K562 (cell line): Measurements from ENCODE around the gene RBM17. TPM values are rescaled to one million over a fixed set of nuclear protein-coding genes. Genes with fewer than 3 reads are reported as not detected.

Source experiments
- ATAC-seq: fragments of 200-7000 bp; cut with Tn5 transposase; 3 replicates; pipeline ENCODE4 v1.9.1; 2020; ENCODE audit warnings: moderate library complexity
- BruUV-seq: library from RNA; stranded (reverse); fragments of 400-500 nt; replicated peaks from 2 replicates; lab custom pipeline; 2021; lab: Mats Ljungman, UMichigan
- CTCF ChIA-PET: fragments of 300-600 bp; formaldehyde crosslinking; extraction: SDS; loops from one replicate; lab custom pipeline; 2021; ENCODE audit warnings: low intra/inter-chr PET ratio; lab: Yijun Ruan, JAX
- POLR2A ChIA-PET: fragments of 300-600, 350-650 bp; sonication (Branson Sonifier 250); formaldehyde crosslinking; extraction: SDS; loops from one replicate; lab custom pipeline; 2021; ENCODE audit warnings: antibody characterized with exemption, inconsistent platforms; lab: Yijun Ruan, JAX
- DNase-seq, 4 experiments: peaks; one replicate each; pipeline versions ENCODE4 v3.0.0 to v3.0.0-alpha.2; 2011 to 2018; ENCODE audit warnings: low spot score in 3 of 4, mixed read lengths in 3 of 4; ENCODE audit errors: extremely low read depth in 1 of 4
- FAIRE-seq: peaks from 2 replicates; lab custom pipeline; 2011; peaks lifted over from hg19 to GRCh38; lab: Jason Lieb, UNC
- H2AFZ ChIP-seq: 2 replicates; pipeline ENCODE4 v1.6.0; 2011; ENCODE audit warnings: low read depth, low read length, control low read depth, inconsistent platforms
- H3K27ac ChIP-seq: fragments of 200-600 bp; 3 replicates; pipeline ENCODE4 v1.8.0; 2011; ENCODE audit warnings: low read depth, mild to moderate bottlenecking, control low read depth, inconsistent platforms, low read length, moderate library complexity, mixed read lengths; ENCODE audit errors: extremely low read depth
- H3K27me3 ChIP-seq, 2 experiments: fragments of 300-600 bp in 1 of 2; 2 replicates in 1 of 2; 3 replicates in 1 of 2; pipeline versions ENCODE4 v1.6.0 to v1.8.0; 2011; ENCODE audit warnings: inconsistent platforms in 2 of 2, low read length in 2 of 2, mild to moderate bottlenecking in 1 of 2, mixed read lengths in 1 of 2, moderate library complexity in 1 of 2; ENCODE audit not compliant: control insufficient read depth in 2 of 2, insufficient read depth in 2 of 2
- H3K36me3 ChIP-seq: fragments of 300-600 bp; 3 replicates; pipeline ENCODE4 v1.8.0; 2011; ENCODE audit warnings: mild to moderate bottlenecking, low read length, inconsistent platforms; ENCODE audit not compliant: control insufficient read depth, insufficient read depth
- H3K4me1 ChIP-seq, 2 experiments: fragments of 200-600 bp in 1 of 2; replicated peaks in 1 of 2; 2 replicates in 1 of 2; 3 replicates in 1 of 2; pipeline versions ENCODE4 v1.5.1 to v1.8.0; 2011; ENCODE audit warnings: inconsistent platforms in 2 of 2, low read length in 2 of 2, mild to moderate bottlenecking in 1 of 2, mixed read lengths in 1 of 2, moderate library complexity in 1 of 2; ENCODE audit not compliant: control insufficient read depth in 2 of 2, insufficient read depth in 2 of 2
- H3K4me2 ChIP-seq: 2 replicates; pipeline ENCODE4 v1.6.1; 2011; ENCODE audit warnings: low read length, control low read depth, inconsistent platforms, mixed read lengths; ENCODE audit not compliant: insufficient read depth
- H3K4me3 ChIP-seq: fragments of 200-600 bp; sonication (generic), shearing (Covaris generic); 2 replicates; pipeline ENCODE4 v1.5.1; 2016; ENCODE audit warnings: control low read depth, inconsistent platforms
- H3K79me2 ChIP-seq: fragments of 200-600 bp; 3 replicates; pipeline ENCODE4 v1.8.0; 2011; ENCODE audit warnings: low read length, inconsistent platforms; ENCODE audit not compliant: control insufficient read depth, insufficient read depth
- H3K9ac ChIP-seq, 2 experiments: 2 replicates each; pipeline versions ENCODE4 v1.6.0 to v1.6.1; 2011; ENCODE audit warnings: low read depth in 2 of 2, low read length in 2 of 2, control low read depth in 1 of 2, inconsistent platforms in 1 of 2, mild to moderate bottlenecking in 1 of 2, mixed read lengths in 1 of 2; ENCODE audit not compliant: insufficient read depth in 1 of 2
- H3K9me1 ChIP-seq: one replicate; pipeline ENCODE4 v1.6.0; 2011; ENCODE audit warnings: inconsistent platforms, mild to moderate bottlenecking, low read length, moderate library complexity; ENCODE audit not compliant: control insufficient read depth, insufficient read depth
- H3K9me3 ChIP-seq: replicated peaks from 2 replicates; pipeline ENCODE4 v1.5.1; 2011; ENCODE audit warnings: low read depth, low read length, inconsistent platforms; ENCODE audit not compliant: control insufficient read depth, insufficient read depth
- H4K20me1 ChIP-seq: replicated peaks from 2 replicates; pipeline ENCODE4 v1.6.1; 2011; ENCODE audit warnings: low read length, inconsistent platforms, mixed read lengths; ENCODE audit not compliant: control insufficient read depth, insufficient read depth
- EHMT2 ChIP-seq: fragments of 450-650 bp; IDR thresholded peaks from 2 replicates; pipeline ENCODE4 v1.6.1; 2018; ENCODE audit warnings: antibody characterized with exemption
- ETV1 ChIP-seq: fragments of 450-650 bp; conservative IDR thresholded peaks from 2 replicates; pipeline ENCODE4 v1.6.1; 2016; ENCODE audit warnings: missing genetic modification characterization, control low read depth, low read depth, missing compliant biosample characterization
- HDAC3 ChIP-seq: fragments of 450-650 bp; IDR thresholded peaks from 2 replicates; pipeline ENCODE4 v1.6.1; 2018; ENCODE audit warnings: borderline replicate concordance, mild to moderate bottlenecking, moderate library complexity; ENCODE audit not compliant: partially characterized antibody
- HIVEP1 ChIP-seq: fragments of 250-450 bp; sonication (Bioruptor Pico); IDR thresholded peaks from 2 replicates; pipeline ENCODE4 v1.4.0; 2020; ENCODE audit warnings: mild to moderate bottlenecking
- PCBP2 ChIP-seq: fragments of 200-400 bp; formaldehyde crosslinking; IDR thresholded peaks from 2 replicates; pipeline ENCODE4 v1.6.1; 2018; ENCODE audit warnings: low read length, low read depth, mild to moderate bottlenecking, moderate library complexity; ENCODE audit not compliant: poor library complexity, severe bottlenecking
- RBM34 ChIP-seq: fragments of 200-400 bp; formaldehyde crosslinking; IDR thresholded peaks from 2 replicates; pipeline ENCODE4 v1.6.1; 2018; ENCODE audit warnings: low read length, borderline replicate concordance; ENCODE audit not compliant: insufficient read depth
- SIX5 ChIP-seq, 2 experiments: IDR thresholded peaks; 2 replicates each; pipeline ENCODE4 v1.6.1; 2011; ENCODE audit warnings: low read length in 2 of 2, borderline replicate concordance in 1 of 2, low read depth in 1 of 2, mild to moderate bottlenecking in 1 of 2, moderate library complexity in 1 of 2; ENCODE audit not compliant: insufficient read depth in 1 of 2
- STAT5B ChIP-seq: fragments of 250-450 bp; sonication (Bioruptor Pico); IDR thresholded peaks from 2 replicates; pipeline ENCODE4 v1.8.0; 2021; ENCODE audit warnings: mild to moderate bottlenecking, inconsistent platforms
- ZBED1 ChIP-seq: IDR thresholded peaks from 2 replicates; pipeline ENCODE4 v1.6.1; 2014
- ZC3H8 ChIP-seq: fragments of 450-650 bp; IDR thresholded peaks from 2 replicates; pipeline ENCODE4 v1.6.1; 2017
- ZFP30 ChIP-seq: fragments of 250-450 bp; sonication (Bioruptor Pico); IDR thresholded peaks from 2 replicates; pipeline ENCODE4 v1.8.0; 2022; ENCODE audit warnings: moderate library complexity, mild to moderate bottlenecking, inconsistent platforms, borderline replicate concordance
- ZNF133 ChIP-seq: fragments of 250-450 bp; sonication (Bioruptor Pico); IDR thresholded peaks from 2 replicates; pipeline ENCODE4 v1.4.0; 2020; ENCODE audit warnings: mild to moderate bottlenecking
- WGBS: fragments of 100-300 bp; shearing (Covaris generic); methylation state at CpG from one replicate; pipeline ENCODE4 v1.1.6; 2016; ENCODE audit warnings: low coverage, mixed read lengths; ENCODE audit not compliant: insufficient coverage; ENCODE audit errors: missing lambda C conversion rate; 5-methylcytosine and 5-hydroxymethylcytosine counted together
- in situ Hi-C: fragments of 300-500 bp; cut with MboI; formaldehyde crosslinking; loops from 4 replicates; pipeline ENCODE4 v1.15.0; 2018; ENCODE audit warnings: inconsistent platforms, mixed read lengths
- intact Hi-C: fragments of 100-400 bp; cut with micrococcal nuclease; formaldehyde crosslinking; loops from 2 replicates; pipeline ENCODE4 v1.14.2; 2022
- polyA plus RNA-seq, 8 experiments: library from polyadenylated mRNA; depleted of rRNA in 4 of 8; stranded (reverse) in 5 of 8; unstranded in 3 of 8; fragments of >200 nt; fragmentation: Nextera tagmentation in 2 of 8; fragmentation: Illumina TruSeq in 1 of 8; extraction: Ambion mirVana in 2 of 8; extraction: Trizol in 1 of 8; gene quantifications; 2 replicates each; pipeline versions ENCODE4 v1.2.1 to v1.2.3, GENCODE V29; 2011 to 2014; ENCODE audit warnings: inconsistent platforms in 1 of 8, missing spikeins in 1 of 8
- total RNA-seq, 7 experiments: library from RNA; depleted of rRNA in 6 of 7; stranded (reverse); fragments of >200 nt in 6 of 7; fragmentation: Illumina TruSeq in 2 of 7; extraction: Trizol in 2 of 7; gene quantifications; 2 replicates each; pipeline versions ENCODE4 v1.2.1 to v1.2.3, GENCODE V29; 2011 to 2021; ENCODE audit warnings: low replicate concordance in 1 of 7
- TF ChIP-seq, protein P1 (sequence below): sonication (generic); formaldehyde crosslinking; IDR thresholded peaks from 2 replicates; pipeline ENCODE4 v1.5.0; 2020; ENCODE audit warnings: missing genetic modification reagents

RBM17 gene
- total and polyA plus RNA-seq, 9 of the 15 experiments (the other 6 are each of a cell fraction or from before 2014, with no cell fraction given), result 23.6 to 217 (median 124) TPM

- no peak overlapping the region for H3K9ac ChIP-seq
- H2AFZ ChIP-seq, result no peak overlapping the region
- peaks cover 26% of the 10 kb centered on the region for H3K79me2 ChIP-seq
- peaks cover 9 to 13% of the 10 kb centered on the region in 2 experiments for H3K4me1 ChIP-seq
- DNase-seq, result no peak
- no peaks in the 10 kb centered on the region for H4K20me1 ChIP-seq
- H3K9me1 ChIP-seq, result no peaks in the 10 kb centered on the region
- TF ChIP-seq ETV1 (tag) (no peak), ZBED1 (no peak)
- no peaks in the 10 kb centered on the region for H3K9me3 ChIP-seq
- no peak for ATAC-seq
- FAIRE-seq, result no peak
- POLR2A ChIA-PET, result interaction anchor here (1.2 kb wide), 1 partner anchor 10 kb away, joined by 6 read pairs; no protein-coding TSS in a partner anchor
- no peak overlapping the region for H3K4me3 ChIP-seq
- no TSS peak for BruUV-seq
- CTCF ChIA-PET, result no interaction called here
- H3K4me2 ChIP-seq, result no peak overlapping the region
- intact Hi-C loops, result no loop called here
- H3K36me3 ChIP-seq, result no peaks in the 10 kb centered on the region
- in situ Hi-C loops, result no loop called here
- H3K27ac ChIP-seq, result no peak overlapping the region
- H3K27me3 ChIP-seq, result no peaks in the 10 kb centered on the region
- 96% methylated on average over 7 of the region's 7 CpGs for WGBS
Observed at GRCh38 chr10:6158276-6158675, 69.4 kb downstream of the RBM17 start.

GRCh38 chr10:6161921-6162320, 73.1 kb downstream of the RBM17 start:
- Histone ChIP-seq H3K79me2 (peaks cover 47% of the 10 kb centered on the region), H3K9me3 (no peaks in the 10 kb centered on the region)
- no peak for FAIRE-seq

More at GRCh38 chr10:6161921-6162320, 73.1 kb downstream of the RBM17 start:
- ATAC-seq (no peak), DNase-seq (no peak)
- Histone ChIP-seq H3K4me2 (no peak overlapping the region), H4K20me1 (peaks cover 2% of the 10 kb centered on the region; the same call in 1 of the 2 replicates), H2AFZ (no peak overlapping the region), H3K27me3 (no peaks in the 10 kb centered on the region), H3K27ac (no peak overlapping the region), H3K4me3 (no peak overlapping the region), H3K9ac (no peak overlapping the region), H3K4me1 (peaks cover 22 to 24% of the 10 kb centered on the region in 2 experiments), H3K9me1 (peaks cover 5% of the 10 kb centered on the region), H3K36me3 (peaks cover 19% of the 10 kb centered on the region)
- in situ Hi-C loops, result no loop called here
- TF ChIP-seq STAT5B, result no peak
- TF ChIP-seq SIX5 (IDR thresholded peaks at IDR 0.05; ENCODE audit: borderline replicate concordance in 1 of 2, insufficient read depth in 1 of 2, low read depth in 1 of 2, low read length in 2 of 2), result no peak
- no peak for TF ChIP-seq PCBP2
- TF ChIP-seq, protein P1, sequence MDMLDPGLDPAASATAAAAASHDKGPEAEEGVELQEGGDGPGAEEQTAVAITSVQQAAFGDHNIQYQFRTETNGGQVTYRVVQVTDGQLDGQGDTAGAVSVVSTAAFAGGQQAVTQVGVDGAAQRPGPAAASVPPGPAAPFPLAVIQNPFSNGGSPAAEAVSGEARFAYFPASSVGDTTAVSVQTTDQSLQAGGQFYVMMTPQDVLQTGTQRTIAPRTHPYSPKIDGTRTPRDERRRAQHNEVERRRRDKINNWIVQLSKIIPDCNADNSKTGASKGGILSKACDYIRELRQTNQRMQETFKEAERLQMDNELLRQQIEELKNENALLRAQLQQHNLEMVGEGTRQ (CRISPR knock-in tag), result no peak
- TF ChIP-seq HDAC3, result no peak
- TF ChIP-seq ZNF133 (CRISPR knock-in tag), result no peak
- TF ChIP-seq HIVEP1 (CRISPR knock-in tag), result no peak
- TF ChIP-seq EHMT2, result no peak
- no peak for TF ChIP-seq RBM34
- TF ChIP-seq ZFP30 (CRISPR knock-in tag), result no peak
- no peak for TF ChIP-seq ZC3H8
- WGBS, result 47% methylated on average over 3 of the region's 3 CpGs
- no TSS peak for BruUV-seq
- POLR2A ChIA-PET, result interaction anchor here (1.0 to 2.9 kb wide), 3 partner anchors 11 to 14 kb away, joined by 3 to 38 read pairs (median 4); no protein-coding TSS in a partner anchor
- CTCF ChIA-PET, result no interaction called here
- intact Hi-C loops, result loop anchor here (5.0 kb wide), 1 partner anchor 75 kb away; the partner anchor contains the start of gene RBM17
